Cerebellar cortex (tissue), 1 donor: ENCODE data around the gene NPFF.

Experiments used
- DNase-seq: peaks from one replicate; pipeline ENCODE4 v3.0.0-alpha.2; 2015; ENCODE audit warnings: low spot score

The NPFF gene

GRCh38 chr12:53474819-53475218 lies 32.5 kb downstream of the NPFF start:
- DNase-seq: no peak

GRCh38 chr12:53474077-53474476 lies 33.2 kb downstream of the NPFF start:
- DNase-seq: no peak

- DNase-seq: no peak
Observed at GRCh38 chr12:53472056-53472582, 35.2 kb downstream of the NPFF start.

GRCh38 chr12:53468282-53468681 lies 39.0 kb downstream of the NPFF start:
- DNase-seq: no peak

- no peak for DNase-seq
Observed at GRCh38 chr12:53467880-53468279, 39.4 kb downstream of the NPFF start.

- DNase-seq: no peak
Observed at GRCh38 chr12:53467082-53467481, 40.2 kb downstream of the NPFF start.

GRCh38 chr12:53466640-53467039 lies 40.6 kb downstream of the NPFF start:
- DNase-seq: no peak

GRCh38 chr12:53465679-53466078 lies 41.6 kb downstream of the NPFF start:
- DNase-seq: no peak

- DNase-seq: no peak
Observed at GRCh38 chr12:53464685-53465418, 42.4 kb downstream of the NPFF start.

GRCh38 chr12:53463802-53464560 lies 43.3 kb downstream of the NPFF start:
- no peak for DNase-seq

- no peak for DNase-seq
Observed at GRCh38 chr12:53462935-53463334, 44.3 kb downstream of the NPFF start.

- DNase-seq: no peak
Observed at GRCh38 chr12:53461591-53461990, 45.7 kb downstream of the NPFF start.

GRCh38 chr12:53461059-53461458 lies 46.2 kb downstream of the NPFF start:
- no peak for DNase-seq

GRCh38 chr12:53459097-53459496 lies 48.2 kb downstream of the NPFF start:
- DNase-seq: no peak
